Muscle of leg (tissue), 11 donors: ENCODE data around the gene RNU5B-1. TPM values are rescaled to one million over a fixed set of nuclear protein-coding genes. Genes with fewer than 3 reads are reported as not detected.
A peak's percentile ranks its signal among the peaks of the same experiment; 100 is the strongest.

Experiments used
- DNase-seq: peaks from one replicate; pipeline ENCODE4 v3.0.0; 2013
- H3K27ac ChIP-seq: one replicate; pipeline ENCODE4 v1.5.1; 2013; ENCODE audit warnings: mild to moderate bottlenecking, low read length, control low read depth
- H3K27me3 ChIP-seq: one replicate; pipeline ENCODE4 v1.6.1; 2013; ENCODE audit warnings: low read length; ENCODE audit not compliant: control insufficient read depth, insufficient read depth
- H3K36me3 ChIP-seq: one replicate; pipeline ENCODE4 v1.6.1; 2013; ENCODE audit warnings: low read length; ENCODE audit not compliant: control insufficient read depth, insufficient read depth
- H3K4me1 ChIP-seq: one replicate; pipeline ENCODE4 v1.6.1; 2013; ENCODE audit warnings: low read length; ENCODE audit not compliant: control insufficient read depth, insufficient read depth
- H3K4me3 ChIP-seq: one replicate; pipeline ENCODE4 v1.5.1; 2013; ENCODE audit warnings: low read length, control low read depth
- H3K9me3 ChIP-seq: replicated peaks from 2 replicates; pipeline ENCODE4 v1.6.1; 2013; ENCODE audit warnings: low read depth, low read length; ENCODE audit not compliant: control insufficient read depth
- WGBS: methylation state at CpG from one replicate; pipeline ENCODE4 v1.1.5; 2013; ENCODE audit warnings: missing lambda C conversion rate; ENCODE audit not compliant: insufficient coverage; 5-methylcytosine and 5-hydroxymethylcytosine counted together
- polyA plus RNA-seq, 8 donors: library from polyadenylated mRNA; unstranded; fragments of 120-200 nt; gene quantifications; one replicate each; pipeline versions ENCODE4 v1.2.1 to v1.2.3, GENCODE V29; 2013; ENCODE audit warnings: inconsistent platforms in 1 of 8, low replicate concordance in 1 of 8; ENCODE audit not compliant: insufficient read length in 8 of 8, insufficient read depth in 1 of 8
- total RNA-seq: library from RNA; stranded (reverse); fragments of 120-200 nt; gene quantifications from one replicate; pipeline ENCODE4 v1.2.4, GENCODE V29; 2013

RNU5B-1 gene
- total and polyA plus RNA-seq, 9 donors: 283 TPM; not detected in 8

DNA sequence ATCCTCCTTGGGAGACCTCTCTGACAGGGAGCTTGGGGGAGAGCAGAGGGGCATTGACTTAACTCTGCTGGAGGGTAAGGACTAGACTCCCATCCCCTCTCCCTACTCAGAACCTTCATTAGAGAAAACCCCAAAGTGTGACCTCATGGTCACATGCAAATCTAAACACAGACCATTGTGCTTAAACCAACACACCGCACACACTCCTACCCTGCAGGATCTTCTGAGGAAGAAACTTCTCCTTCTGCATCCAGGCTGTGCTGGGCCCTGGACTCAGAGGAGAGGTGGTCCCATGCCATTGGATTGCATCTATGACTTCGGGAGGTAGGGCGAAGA, 17.0 kb upstream of the RNU5B-1 start:
- peak overlapping the region; percentile 91 for H3K27ac ChIP-seq
- peaks cover 18% of the 10 kb centered on the region for H3K4me1 ChIP-seq
- H3K36me3 ChIP-seq: peaks cover 10% of the 10 kb centered on the region
- no peak for DNase-seq
- H3K9me3 ChIP-seq: no peaks in the 10 kb centered on the region
- WGBS: 100% methylated on average over 1 of the region's 3 CpGs
- H3K27me3 ChIP-seq: no peaks in the 10 kb centered on the region
- H3K4me3 ChIP-seq: peak overlapping the region; percentile 51

- DNase-seq: no peak
- no peaks in the 10 kb centered on the region for H3K9me3 ChIP-seq
- 75% methylated on average over 2 of the region's 7 CpGs for WGBS
- H3K27ac ChIP-seq: no peak overlapping the region
- H3K4me3 ChIP-seq: no peak overlapping the region
- H3K36me3 ChIP-seq: no peaks in the 10 kb centered on the region
- H3K4me1 ChIP-seq: peaks cover 18% of the 10 kb centered on the region
- H3K27me3 ChIP-seq: no peaks in the 10 kb centered on the region
These were observed 15.1 kb upstream of the RNU5B-1 start for GRCh38 chr15:65289261-65289854.

DNA sequence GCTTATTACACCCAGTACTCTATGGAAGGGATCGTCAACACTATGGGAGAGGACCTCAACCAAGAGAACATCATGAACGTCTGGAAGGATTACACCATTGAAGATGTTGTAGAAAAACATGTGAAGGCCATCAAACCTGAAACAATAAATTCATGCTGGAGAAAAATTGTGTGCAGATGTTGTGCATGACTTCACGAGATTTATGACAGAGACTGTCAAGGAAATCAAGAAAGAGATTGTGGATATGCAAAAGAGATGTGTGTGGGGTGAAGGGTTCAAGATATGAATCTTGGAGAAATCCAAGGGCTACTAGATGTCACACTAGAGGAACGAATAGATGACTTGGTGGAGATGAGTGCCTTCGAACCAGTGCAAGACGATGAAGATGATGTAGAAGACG, 14.2 kb upstream of the RNU5B-1 start:
- DNase-seq: no peak
- no peaks in the 10 kb centered on the region for H3K9me3 ChIP-seq
- 86% methylated on average over 5 of the region's 7 CpGs for WGBS
- no peak overlapping the region for H3K27ac ChIP-seq
- no peak overlapping the region for H3K4me3 ChIP-seq
- peaks cover 12% of the 10 kb centered on the region for H3K4me1 ChIP-seq
- H3K27me3 ChIP-seq: no peaks in the 10 kb centered on the region
- H3K36me3 ChIP-seq: no peaks in the 10 kb centered on the region

GRCh38 chr15:65292938-65293518, 11.4 kb upstream of the RNU5B-1 start:
- 56% methylated on average over 1 of the region's 1 CpG for WGBS
- Histone ChIP-seq H3K4me3 (no peak overlapping the region), H3K9me3 (no peaks in the 10 kb centered on the region), H3K36me3 (no peaks in the 10 kb centered on the region), H3K27ac (no peak overlapping the region), H3K27me3 (no peaks in the 10 kb centered on the region), H3K4me1 (peaks cover 8% of the 10 kb centered on the region)
- no peak for DNase-seq

DNA sequence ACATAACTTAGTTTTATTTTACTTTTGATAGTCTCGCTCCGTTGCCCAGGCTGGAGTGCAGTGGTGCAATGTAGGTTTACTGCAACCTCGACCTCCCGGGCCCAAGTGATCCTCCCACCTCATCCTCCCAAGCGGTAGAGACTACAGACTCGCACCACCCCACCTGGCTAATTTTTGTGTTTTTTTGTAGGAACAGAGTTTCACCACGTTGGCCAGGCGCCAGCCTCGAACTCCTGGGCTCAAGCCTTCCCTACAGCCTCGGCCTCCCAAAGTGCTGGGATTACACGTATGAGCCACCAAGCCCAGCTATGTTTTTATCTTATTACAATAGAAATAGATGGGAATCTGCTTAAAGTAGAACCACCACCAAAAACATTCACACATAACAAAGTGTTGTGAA, 5.7 kb upstream of the RNU5B-1 start:
- no peak overlapping the region for H3K4me3 ChIP-seq
- H3K9me3 ChIP-seq: no peaks in the 10 kb centered on the region
- no peak overlapping the region for H3K27ac ChIP-seq
- peaks cover 13% of the 10 kb centered on the region for H3K4me1 ChIP-seq
- DNase-seq: no peak
- no CpG with 5 or more reads among the region's 11 CpGs for WGBS
- no peaks in the 10 kb centered on the region for H3K36me3 ChIP-seq
- no peaks in the 10 kb centered on the region for H3K27me3 ChIP-seq

DNA sequence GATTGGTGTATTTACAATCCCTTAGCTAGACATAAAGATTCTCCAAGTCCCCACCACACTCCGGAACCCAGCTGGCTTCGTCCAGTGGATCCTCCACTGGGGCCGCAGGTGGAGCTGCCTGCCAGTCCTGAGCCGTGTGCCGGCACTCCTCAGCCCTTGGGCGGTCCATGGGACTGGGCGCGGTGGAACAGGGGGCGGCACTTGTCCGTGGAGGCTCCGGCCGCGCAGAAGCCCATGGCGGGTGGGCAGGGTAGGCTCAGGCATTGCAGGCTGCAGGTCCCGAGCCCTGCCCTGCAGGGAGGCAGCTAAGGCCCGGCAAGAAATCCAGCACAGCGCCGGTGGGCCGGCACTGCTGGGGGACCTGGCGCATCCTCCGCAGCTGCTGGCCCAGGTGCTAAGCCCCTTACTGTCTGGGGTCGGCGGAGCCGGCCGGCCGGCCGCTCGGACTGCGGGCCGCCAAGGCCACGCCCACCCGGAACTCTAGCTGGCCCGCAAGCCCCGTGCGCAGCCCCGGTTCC, 3.5 kb upstream of the RNU5B-1 start:
- Histone ChIP-seq H3K27ac (no peak overlapping the region), H3K4me1 (peaks cover 19% of the 10 kb centered on the region), H3K36me3 (no peaks in the 10 kb centered on the region), H3K9me3 (no peaks in the 10 kb centered on the region), H3K4me3 (no peak overlapping the region), H3K27me3 (no peaks in the 10 kb centered on the region)
- no peak for DNase-seq
- 95% methylated on average over 34 of the region's 36 CpGs for WGBS

DNA sequence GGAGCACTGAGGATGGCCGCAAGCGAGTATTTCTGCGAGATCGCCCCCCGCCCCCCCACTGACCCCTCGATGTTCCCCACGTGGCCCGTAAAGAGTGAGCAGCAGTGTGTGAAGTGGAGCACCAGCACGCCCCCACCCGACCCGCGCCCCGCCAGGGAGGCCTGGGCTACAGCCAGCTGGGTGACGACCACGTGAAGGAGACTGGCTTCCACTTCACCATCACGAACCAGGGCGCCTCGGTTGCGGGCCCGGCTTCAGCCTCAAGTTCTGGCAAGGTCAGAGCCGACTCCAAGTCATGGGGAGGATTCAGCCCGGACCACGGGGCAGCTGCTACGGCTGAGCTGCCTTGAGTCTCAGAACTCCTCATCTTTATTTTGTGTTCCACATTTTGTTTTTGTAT, 2.4 kb upstream of the RNU5B-1 start:
- Histone ChIP-seq H3K4me1 (peaks cover 17% of the 10 kb centered on the region), H3K36me3 (no peaks in the 10 kb centered on the region), H3K27me3 (no peaks in the 10 kb centered on the region), H3K4me3 (no peak overlapping the region), H3K9me3 (no peaks in the 10 kb centered on the region), H3K27ac (no peak overlapping the region)
- DNase-seq: no peak
- 72% methylated on average over 19 of the region's 24 CpGs for WGBS

GRCh38 chr15:65303687-65304380, 643 bp upstream of the RNU5B-1 start:
- 0% methylated on average over 16 of the region's 24 CpGs for WGBS
- H3K4me1 ChIP-seq: peaks cover 11% of the 10 kb centered on the region
- H3K27me3 ChIP-seq: no peaks in the 10 kb centered on the region
- peak overlapping the region; percentile 94 for H3K27ac ChIP-seq
- peak; percentile 87 for DNase-seq
- H3K36me3 ChIP-seq: no peaks in the 10 kb centered on the region
- peak overlapping the region; percentile 54 for H3K4me3 ChIP-seq
- H3K9me3 ChIP-seq: no peaks in the 10 kb centered on the region

- no peaks in the 10 kb centered on the region for H3K36me3 ChIP-seq
- H3K27ac ChIP-seq: peak overlapping the region; percentile 94
- WGBS: 56% methylated on average over 11 of the region's 14 CpGs
- peak overlapping the region; percentile 11 for H3K4me3 ChIP-seq
- no peaks in the 10 kb centered on the region for H3K27me3 ChIP-seq
- peak; percentile 64 for DNase-seq
- peaks cover 14% of the 10 kb centered on the region for H3K4me1 ChIP-seq
- H3K9me3 ChIP-seq: no peaks in the 10 kb centered on the region
These were observed 777 bp downstream of the RNU5B-1 start for GRCh38 chr15:65305150-65305758.

GRCh38 chr15:65305776-65306175, 1.3 kb downstream of the RNU5B-1 start:
- Histone ChIP-seq H3K36me3 (no peaks in the 10 kb centered on the region), H3K9me3 (no peaks in the 10 kb centered on the region), H3K27ac (no peak overlapping the region), H3K27me3 (no peaks in the 10 kb centered on the region), H3K4me3 (no peak overlapping the region), H3K4me1 (peaks cover 14% of the 10 kb centered on the region)
- WGBS: no CpG with 5 or more reads among the region's 3 CpGs
- no peak for DNase-seq
